Measurements from ENCODE around the gene LRMDA.

DNA sequence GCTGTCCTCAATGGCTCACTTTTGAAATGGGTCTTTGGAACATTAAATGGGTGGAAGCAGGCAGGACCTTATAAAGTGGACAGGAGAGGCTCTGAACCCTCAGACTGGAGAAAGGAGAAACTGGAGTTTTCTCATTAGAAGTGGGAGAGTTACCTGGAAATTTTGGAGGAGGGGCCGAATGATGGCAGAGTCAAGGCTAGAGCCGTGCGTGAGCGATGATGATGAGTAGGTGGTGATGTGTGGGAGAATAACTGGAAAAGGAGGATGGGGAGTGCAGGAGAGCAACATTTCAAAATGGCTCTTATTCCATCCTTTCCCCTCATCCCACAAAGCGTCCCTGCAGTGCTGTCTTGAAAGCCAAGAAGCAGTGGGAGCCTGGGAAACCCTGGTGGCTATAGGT is 274.0 kb downstream of the LRMDA start:
- TF ChIP-seq, protein P1, sequence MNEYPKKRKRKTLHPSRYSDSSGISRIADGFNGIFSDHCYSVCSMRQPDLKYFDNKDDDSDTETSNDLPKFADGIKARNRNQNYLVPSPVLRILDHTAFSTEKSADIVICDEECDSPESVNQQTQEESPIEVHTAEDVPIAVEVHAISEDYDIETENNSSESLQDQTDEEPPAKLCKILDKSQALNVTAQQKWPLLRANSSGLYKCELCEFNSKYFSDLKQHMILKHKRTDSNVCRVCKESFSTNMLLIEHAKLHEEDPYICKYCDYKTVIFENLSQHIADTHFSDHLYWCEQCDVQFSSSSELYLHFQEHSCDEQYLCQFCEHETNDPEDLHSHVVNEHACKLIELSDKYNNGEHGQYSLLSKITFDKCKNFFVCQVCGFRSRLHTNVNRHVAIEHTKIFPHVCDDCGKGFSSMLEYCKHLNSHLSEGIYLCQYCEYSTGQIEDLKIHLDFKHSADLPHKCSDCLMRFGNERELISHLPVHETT (CRISPR knock-in tag; conservative IDR thresholded peaks at IDR 0.05): no peak
- TF ChIP-seq SMC3 (IDR thresholded peaks at IDR 0.05; ENCODE audit: low read length): no peak
- no peak for TF ChIP-seq MED1 (CRISPR knock-in tag; IDR thresholded peaks at IDR 0.05)

Data from HepG2 (cell line).